ENCODE results near the gene SPINT4.
"Not testable (repeated sequence)": the region's sequence is repeated elsewhere in the genome, so short reads cannot be mapped to it uniquely, and the experiment has no call there.

SPINT4 gene

DNA sequence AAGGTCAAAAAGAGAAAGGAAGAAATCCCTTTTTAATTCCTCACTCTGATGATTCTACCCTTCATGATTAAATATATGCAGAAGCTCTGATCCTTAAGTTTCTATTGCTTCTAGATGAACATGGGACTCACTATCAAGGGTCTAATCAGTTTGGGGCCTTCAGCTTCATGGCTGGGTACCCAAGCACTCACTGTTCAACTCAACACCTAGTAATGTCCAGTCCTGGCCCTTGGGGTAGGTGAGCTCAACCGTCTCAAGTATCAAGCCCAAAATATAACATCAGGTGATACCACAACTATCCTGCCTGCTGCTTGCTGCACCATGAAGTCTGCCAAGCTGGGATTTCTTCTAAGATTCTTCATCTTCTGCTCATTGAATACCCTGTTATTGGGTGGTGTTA, at the start of gene SPINT4:
TSS of gene SPINT4 (plus strand) at position 301 of the 400 bp plus-strand sequence. CDS start at position 322, 21 bp downstream.
- no peak for DNase-seq (ENCODE audit: low read depth in 2 of 3, low spot score in 2 of 3)

DNA sequence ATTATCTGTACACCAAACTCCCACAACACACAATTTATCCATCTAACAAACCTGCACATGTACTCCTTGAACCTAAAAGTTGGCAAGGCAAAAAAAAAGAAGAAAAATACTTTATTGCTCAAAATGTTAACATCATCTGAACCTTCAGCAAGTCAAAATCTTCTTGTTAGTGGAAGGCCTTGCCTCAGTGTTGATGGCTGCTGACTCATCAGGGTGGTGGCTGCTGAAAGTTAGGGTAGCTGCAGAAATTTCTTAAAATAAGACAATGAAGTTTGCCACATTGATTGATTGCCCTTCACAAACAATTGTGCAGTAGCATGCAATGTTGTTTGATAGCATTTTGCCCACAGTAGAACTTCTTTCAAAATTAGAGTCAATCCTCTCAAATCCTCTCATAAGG, 49.4 kb upstream of the SPINT4 start:
- DNase-seq (ENCODE audit: low read depth in 2 of 3, low spot score in 2 of 3), result no peak

- no peak for DNase-seq (ENCODE audit: low read depth in 2 of 3, low spot score in 2 of 3)
Measured at GRCh38 chr20:45679650-45680049, 42.5 kb upstream of the SPINT4 start.

DNA sequence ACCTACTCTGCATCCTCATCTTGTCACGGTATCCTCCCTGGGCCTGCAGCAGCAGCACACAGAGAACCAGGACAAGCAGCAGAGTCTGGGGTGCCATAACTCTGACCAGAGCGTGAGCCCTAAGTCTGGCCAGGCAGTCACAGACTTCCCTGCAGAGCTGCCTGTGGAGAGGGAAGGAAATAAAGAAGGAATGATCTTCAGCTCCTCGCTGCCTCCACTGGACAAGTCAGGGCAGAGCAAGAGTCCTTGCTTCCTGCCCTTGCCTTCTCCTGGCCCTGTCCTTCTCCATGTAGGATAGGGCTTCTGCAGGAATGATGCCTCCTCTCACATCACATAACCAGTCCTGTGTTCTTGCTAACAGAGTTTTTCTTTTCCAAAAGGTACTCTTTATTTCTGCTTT, 36.3 kb upstream of the SPINT4 start:
- DNase-seq (ENCODE audit: low read depth in 2 of 3, low spot score in 2 of 3), result no peak

GRCh38 chr20:45693346-45693745, 28.8 kb upstream of the SPINT4 start:
- DNase-seq (ENCODE audit: low read depth in 2 of 3, low spot score in 2 of 3), result not testable (repeated sequence)

DNA sequence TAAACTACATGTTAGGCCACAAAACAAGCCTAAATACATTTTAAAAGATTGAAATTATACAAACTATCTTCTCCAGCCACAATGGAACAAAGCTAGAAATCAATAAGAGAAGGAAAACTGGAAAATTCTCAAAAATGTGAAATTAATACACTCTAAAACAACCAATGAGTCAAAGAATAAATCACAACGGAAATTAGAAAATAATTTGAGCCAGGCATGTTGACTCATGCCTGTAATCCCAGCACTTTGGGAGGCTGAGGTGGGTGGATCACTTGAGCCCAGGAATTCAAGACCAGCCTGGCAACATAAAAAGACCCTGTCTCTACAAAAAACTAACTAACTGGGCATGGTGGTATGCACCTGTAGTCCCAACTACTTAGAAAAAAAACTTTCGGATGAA, 26.7 kb upstream of the SPINT4 start:
- DNase-seq (ENCODE audit: low read depth in 2 of 3, low spot score in 2 of 3), result no peak

- DNase-seq (ENCODE audit: low read depth in 2 of 3, low spot score in 2 of 3), result no peak
Measured at GRCh38 chr20:45701104-45701503, 21.0 kb upstream of the SPINT4 start.

DNA sequence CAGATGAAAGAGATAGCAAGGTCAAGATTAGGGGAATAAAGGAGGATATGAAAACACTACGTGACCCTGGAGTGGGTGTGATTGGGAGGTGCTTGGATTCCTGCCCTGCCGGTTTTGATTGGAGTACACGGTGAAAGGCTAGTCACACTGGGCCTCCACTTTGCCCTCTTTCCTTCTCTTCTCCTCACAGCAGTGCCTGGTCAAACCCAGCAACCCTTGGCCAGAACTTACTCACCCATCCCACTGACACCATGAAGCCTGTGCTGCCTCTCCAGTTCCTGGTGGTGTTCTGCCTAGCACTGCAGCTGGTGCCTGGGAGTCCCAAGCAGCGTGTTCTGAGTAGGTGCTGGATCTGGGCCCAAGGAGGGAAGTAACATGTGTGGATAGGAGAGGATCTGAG, 20.3 kb upstream of the SPINT4 start, which contains the start of gene WFDC13:
TSS of gene WFDC13 (plus strand) at position 166 of the 400 bp plus-strand sequence. CDS start at position 252, 86 bp downstream.
- no peak for DNase-seq (ENCODE audit: low read depth in 2 of 3, low spot score in 2 of 3)

DNA sequence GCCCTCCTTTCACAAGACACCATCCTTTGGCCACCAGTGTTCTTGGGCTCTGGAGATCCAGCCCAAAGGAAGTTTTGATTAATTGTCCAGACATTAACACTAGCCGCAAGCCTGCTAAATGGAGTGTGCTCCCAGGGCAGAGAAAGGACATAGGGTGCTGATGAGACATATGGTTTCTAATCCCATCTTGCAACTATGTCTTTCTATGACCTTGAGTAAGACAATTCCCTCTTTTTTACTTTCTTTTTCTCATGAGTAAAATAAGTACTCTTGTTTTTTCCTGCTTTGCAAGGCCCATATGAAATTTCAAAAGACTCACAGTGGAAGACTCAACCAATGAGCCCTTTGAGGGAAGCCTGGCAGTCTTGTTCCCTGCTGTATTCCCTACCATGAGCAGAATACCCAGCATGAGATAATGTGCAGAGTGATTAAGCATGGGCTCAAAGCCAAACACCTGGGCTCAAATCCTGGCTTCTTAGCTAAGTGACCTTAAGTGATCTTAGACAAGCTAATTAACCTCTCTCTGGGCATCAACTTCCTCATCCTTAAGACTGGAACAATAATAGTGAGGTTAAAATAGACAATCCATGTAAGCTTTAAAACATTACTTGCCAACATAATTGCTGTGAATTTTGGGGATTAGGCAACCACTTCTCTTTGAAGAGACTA, 17.0 kb upstream of the SPINT4 start, which contains the start of gene WFDC10B:
TSS of gene WFDC10B (minus strand) at position 51 of the 669 bp plus-strand sequence. CDS start 19,027 bp downstream, outside the sequence.
- DNase-seq (ENCODE audit: low read depth in 2 of 3, low spot score in 2 of 3), result no peak

DNA sequence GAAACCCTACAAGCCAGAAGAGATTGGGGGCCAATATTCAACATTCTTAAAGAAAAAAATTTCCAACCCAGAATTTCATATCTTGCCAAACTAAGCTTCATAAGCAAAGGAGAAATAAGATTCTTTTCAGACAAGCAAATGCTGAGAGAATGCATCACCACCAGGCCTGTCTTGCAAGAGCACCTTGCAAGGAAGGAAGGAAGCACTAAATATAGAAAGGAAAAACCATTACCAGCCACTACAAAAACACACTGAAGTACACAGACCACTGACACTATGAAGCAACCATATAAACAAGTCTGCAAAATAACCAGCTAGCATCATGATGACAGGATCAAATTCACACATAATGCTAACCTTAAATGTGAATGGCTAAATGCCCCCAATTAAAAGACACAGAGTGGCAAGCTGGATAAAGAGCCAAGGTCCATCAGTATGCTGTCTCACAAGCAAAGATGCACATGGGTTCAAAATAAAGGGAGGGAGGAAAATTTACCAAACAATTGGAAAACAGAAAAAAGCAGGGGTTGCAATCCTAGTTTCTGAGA, 5.9 kb upstream of the SPINT4 start:
- not testable (repeated sequence) for DNase-seq (ENCODE audit: low read depth in 2 of 3, low spot score in 2 of 3)

GRCh38 chr20:45725134-45725533, 3.0 kb downstream of the SPINT4 start:
- DNase-seq (ENCODE audit: low read depth in 2 of 3, low spot score in 2 of 3), result no peak

GRCh38 chr20:45727044-45727443, 4.9 kb downstream of the SPINT4 start:
- DNase-seq (ENCODE audit: low read depth in 2 of 3, low spot score in 2 of 3), result no peak

DNA sequence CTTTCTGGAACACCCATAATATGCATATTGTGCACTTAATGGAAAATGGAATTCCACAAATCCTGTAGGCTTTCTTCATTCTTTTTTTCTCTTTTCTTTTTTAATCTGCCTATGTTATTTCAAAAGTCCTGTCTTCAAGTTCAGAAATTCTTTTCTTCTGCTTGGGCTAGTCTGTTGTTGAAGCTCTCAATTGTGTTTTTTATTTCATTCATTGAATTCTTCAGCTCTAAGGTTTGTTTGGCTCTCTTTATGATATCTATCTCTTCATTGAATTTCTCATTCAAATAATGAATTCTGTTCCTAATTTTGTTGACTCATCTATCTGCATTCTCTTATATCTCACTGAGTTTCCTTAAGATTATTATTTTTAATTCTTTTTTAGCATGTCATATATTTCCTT, 10.1 kb downstream of the SPINT4 start:
- DNase-seq (ENCODE audit: low read depth in 2 of 3, low spot score in 2 of 3), result no peak

GRCh38 chr20:45735552-45735951, 13.4 kb downstream of the SPINT4 start:
- DNase-seq (ENCODE audit: low read depth in 2 of 3, low spot score in 2 of 3), result no peak

DNA sequence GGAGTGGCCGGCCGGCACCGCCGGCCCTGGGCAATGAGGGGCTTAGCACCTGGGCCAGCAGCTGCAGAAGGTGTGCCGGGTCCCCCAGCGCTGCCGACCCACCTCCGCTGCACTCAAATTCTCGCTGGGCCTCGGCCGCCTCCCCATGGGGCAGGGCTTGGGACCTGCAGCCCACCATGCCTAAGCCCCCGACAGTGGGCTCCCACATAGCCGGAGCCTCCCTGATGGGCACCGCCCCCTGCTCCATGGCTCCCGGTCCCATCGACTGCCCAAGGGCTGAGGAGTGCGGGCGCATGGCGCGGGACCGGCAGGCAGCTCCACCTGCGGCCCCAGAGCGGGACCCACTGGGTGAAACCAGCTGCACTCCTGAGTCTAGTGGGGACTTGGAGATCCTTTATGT, 13.8 kb downstream of the SPINT4 start:
- DNase-seq (ENCODE audit: low read depth in 2 of 3, low spot score in 2 of 3), result no peak

- DNase-seq (ENCODE audit: low read depth in 2 of 3, low spot score in 2 of 3), result no peak
Measured at GRCh38 chr20:45742596-45742995, 20.4 kb downstream of the SPINT4 start.

DNA sequence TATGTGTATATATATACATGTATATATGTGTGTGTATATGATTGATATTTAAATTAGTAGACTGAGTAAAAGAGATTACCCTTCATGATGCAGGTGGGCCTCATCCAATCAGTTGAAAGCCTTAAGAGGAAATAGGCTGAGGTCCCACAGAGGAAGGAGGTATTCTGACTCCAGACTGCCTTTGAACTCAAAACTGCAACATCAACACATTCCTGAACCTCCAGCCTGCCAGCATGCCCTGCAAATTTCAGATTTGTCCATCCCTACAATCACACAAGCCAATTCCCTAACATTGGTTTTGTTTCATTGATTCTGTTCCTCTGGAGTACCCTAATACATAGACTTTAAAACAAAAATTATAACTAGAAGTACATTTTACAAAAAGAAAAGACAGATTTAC, 22.9 kb downstream of the SPINT4 start:
- DNase-seq (ENCODE audit: low read depth in 2 of 3, low spot score in 2 of 3), result no peak

DNA sequence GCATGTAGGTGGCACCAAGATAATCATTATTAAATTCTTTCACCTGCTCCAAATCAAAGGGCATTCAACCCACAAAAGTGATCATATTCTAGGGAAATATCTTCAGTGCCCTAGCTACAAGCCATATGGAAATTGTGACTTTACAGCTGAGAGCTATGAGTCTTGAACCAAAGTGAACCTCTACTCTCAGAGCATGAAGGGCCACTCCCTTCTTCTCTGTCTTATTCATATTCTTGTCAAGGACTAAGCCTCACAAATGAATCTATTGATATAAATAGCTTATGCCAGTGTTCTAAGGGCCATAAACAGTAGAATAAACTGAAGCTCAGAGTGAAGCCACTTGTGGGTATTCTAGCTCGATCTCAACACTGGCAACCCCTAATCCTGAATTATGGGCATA, 29.6 kb downstream of the SPINT4 start:
- no peak for DNase-seq (ENCODE audit: low read depth in 2 of 3, low spot score in 2 of 3)

- DNase-seq (ENCODE audit: low read depth in 2 of 3, low spot score in 2 of 3), result no peak
Measured at GRCh38 chr20:45752746-45753145, 30.6 kb downstream of the SPINT4 start.

DNA sequence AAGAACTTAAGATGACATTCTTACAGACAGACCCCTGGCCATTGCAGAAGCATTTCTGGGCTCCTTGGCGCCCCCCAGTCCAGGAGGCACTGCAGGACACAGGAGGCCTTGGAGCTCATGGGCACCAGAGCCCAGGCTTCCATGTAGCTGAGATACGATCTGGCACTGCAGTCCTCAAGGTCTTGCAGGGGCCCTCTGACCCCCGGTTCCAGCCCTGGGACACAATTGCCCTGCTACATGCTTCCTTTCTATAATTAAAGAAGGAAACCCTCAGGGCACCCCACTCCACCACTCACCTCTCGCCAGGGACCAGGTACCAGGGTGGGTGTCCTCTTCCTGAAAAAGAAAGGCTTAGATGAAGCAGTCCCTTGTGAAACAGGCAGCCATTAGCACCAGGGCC, 35.9 kb downstream of the SPINT4 start:
- DNase-seq (ENCODE audit: low read depth in 2 of 3, low spot score in 2 of 3), result no peak

GRCh38 chr20:45759921-45760320, 37.8 kb downstream of the SPINT4 start:
- not testable (repeated sequence) for DNase-seq (ENCODE audit: low read depth in 2 of 3, low spot score in 2 of 3)

- not testable (repeated sequence) for DNase-seq (ENCODE audit: low read depth in 2 of 3, low spot score in 2 of 3)
Measured at GRCh38 chr20:45761966-45762365, 39.8 kb downstream of the SPINT4 start.

Data from activated CD8-positive, alpha-beta memory T cell treated with anti-CD3 and anti-CD28 coated beads for 48 hours (primary cell).